GM21528 (cell line): ENCODE data around the gene METAP1D.
A peak's percentile ranks its signal among the peaks of the same experiment; 100 is the strongest.
"Not testable (repeated sequence)": the region's sequence is repeated elsewhere in the genome, so short reads cannot be mapped to it uniquely, and the experiment has no call there.

ENCODE experiments used
- ATAC-seq: cut with Tn5 transposase; IDR thresholded peaks from one replicate; pipeline ENCODE4 v1.9.1; 2021; ENCODE audit warnings: mild to moderate bottlenecking, moderate library complexity; ENCODE audit not compliant: unreplicated experiment, low FRiP score

METAP1D gene

GRCh38 chr2:171999604-172000469 lies at the start of gene METAP1D:
Gene METAP1D (plus strand): TSS chr2:171999953. CDS start chr2:171999970, 17 bp downstream.
- peak; percentile 94 for ATAC-seq

DNA sequence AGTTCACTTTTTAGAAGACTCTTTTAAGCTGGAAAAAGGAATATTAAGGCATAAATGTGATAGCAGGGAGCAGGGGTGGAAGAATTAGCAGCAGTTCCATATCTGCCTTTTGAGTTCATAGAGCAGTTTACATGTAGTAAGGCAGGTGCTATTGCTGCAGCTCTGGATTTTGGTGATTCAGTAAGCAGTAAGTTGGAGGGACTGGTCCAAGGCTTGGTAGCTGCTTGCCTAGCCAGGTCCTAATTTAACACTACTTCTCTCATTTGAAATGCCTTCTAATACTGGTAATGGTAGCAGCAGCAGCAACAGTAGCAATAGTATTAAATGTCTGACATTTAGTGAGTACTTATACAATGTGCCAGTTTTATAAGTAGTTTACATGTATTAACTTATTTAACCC lies 47.5 kb upstream of the METAP1D start:
- no peak for ATAC-seq

GRCh38 chr2:171952748-171953147 lies 47.0 kb upstream of the METAP1D start:
- no peak for ATAC-seq

- no peak for ATAC-seq
These were observed 43.5 kb upstream of the METAP1D start for GRCh38 chr2:171956135-171956825.

GRCh38 chr2:171957061-171957460 lies 42.7 kb upstream of the METAP1D start:
- no peak for ATAC-seq

GRCh38 chr2:171958475-171958874 lies 41.3 kb upstream of the METAP1D start:
- ATAC-seq, result no peak

DNA sequence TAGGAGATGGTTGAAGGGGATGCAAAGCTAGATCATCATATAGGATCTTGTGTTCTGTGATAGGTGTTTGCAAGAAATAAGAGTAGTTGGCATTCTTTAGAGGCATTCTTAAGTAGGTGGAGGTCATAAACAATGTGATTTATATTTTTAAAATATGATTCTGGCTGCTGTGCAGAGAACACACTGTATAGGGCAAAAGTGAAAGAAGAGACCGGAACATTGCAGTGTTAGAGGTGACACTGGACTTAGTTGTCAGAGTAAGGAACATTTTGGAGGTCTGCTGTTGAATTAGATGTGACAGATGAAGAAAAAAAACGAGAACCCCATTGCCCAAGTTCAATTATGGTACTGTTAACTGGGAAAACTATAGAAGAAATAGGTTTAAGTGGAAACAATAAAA lies 39.8 kb upstream of the METAP1D start:
- ATAC-seq, result no peak

- no peak for ATAC-seq
These were observed 39.2 kb upstream of the METAP1D start for GRCh38 chr2:171960570-171960969.

- no peak for ATAC-seq
These were observed 36.6 kb upstream of the METAP1D start for GRCh38 chr2:171963198-171963597.

GRCh38 chr2:171964308-171964707 lies 35.4 kb upstream of the METAP1D start:
- ATAC-seq, result no peak

GRCh38 chr2:171965238-171965637 lies 34.5 kb upstream of the METAP1D start:
- ATAC-seq, result no peak

GRCh38 chr2:171965661-171966060 lies 34.1 kb upstream of the METAP1D start:
- ATAC-seq, result no peak

DNA sequence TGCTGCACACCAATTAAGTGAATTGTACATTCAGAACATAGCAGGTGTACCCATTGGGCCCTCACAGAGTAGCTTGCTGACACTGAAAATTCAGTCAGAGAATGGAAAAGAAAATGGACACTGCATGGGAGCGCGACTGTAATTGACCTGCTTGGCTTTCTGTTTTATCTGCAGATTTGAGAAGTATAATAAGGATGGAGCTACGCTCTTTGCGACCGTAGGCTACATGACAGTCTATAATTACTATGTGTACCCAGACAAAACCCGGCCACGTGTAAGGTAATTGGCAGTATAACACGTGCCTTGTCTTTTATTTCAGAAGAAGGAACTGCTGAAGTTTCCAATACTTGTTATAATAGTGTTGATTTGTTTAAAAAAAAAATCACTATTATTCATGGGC lies 33.5 kb upstream of the METAP1D start:
- no peak for ATAC-seq

DNA sequence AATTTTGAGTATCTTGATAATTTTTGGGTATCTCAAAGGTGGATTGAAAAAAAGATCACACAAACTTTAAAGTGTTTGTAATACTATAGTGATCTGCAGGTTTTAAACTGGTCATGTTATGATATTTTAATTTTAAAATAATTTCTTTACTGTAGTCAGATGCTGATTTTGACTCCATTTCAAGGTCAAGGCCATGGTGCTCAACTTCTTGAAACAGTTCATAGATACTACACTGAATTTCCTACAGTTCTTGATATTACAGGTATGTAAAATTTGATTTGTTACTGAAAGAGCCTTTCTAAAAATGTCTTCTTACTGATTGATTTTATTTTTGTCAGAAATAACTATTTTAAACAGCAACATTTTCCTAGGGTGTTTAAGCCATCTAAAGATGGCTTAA lies 33.1 kb upstream of the METAP1D start:
- no peak for ATAC-seq

DNA sequence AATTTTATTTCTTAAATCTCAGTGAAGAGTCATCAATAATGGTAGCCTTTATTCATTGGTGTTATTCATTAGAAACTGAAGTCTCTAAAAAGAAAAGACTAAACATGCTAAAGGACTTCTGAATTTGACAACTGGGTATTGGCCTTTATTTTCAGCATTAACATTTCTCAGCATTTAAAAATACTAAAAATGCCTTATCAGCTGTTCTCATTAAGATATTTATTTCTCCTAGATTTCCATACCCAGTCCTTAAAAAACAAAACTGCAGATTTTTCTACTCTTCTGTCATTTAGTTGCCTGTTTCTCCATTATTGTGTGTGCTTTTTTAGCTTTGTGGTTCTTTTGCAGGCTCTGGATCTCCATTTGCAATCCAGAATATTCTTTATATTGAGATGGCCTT lies 31.2 kb upstream of the METAP1D start:
- no peak for ATAC-seq

DNA sequence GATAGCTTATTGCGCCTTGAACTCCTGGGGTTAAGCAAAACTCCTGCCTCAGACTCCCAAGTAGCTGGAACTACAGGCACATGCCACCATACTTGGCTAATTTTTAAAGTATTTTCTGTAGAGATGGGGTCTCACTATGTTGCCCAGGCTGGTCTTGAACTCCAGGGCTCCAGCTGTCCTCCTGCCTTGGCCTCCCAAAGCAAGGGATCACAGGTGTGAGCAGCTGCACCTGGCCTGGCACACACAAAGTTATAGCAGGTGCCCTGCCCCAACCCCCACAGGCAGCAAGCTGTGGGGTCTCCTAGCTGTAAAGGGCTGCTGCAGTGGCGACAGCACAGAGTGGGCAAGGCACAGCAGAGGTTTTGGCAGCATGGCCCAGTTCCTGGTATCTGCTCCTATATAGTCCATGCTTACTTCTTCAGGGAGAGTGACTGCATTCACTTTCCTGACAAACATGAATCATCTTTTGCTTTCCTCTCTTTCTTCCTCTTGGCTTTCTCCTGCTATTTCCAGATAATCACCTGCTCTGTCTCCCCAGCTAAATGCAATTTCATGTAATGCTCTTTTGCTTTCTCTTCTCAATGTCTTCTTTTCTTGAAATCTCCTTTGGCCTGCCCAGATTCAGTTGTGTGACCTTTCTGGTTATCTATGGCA lies 27.3 kb upstream of the METAP1D start:
- no peak for ATAC-seq

DNA sequence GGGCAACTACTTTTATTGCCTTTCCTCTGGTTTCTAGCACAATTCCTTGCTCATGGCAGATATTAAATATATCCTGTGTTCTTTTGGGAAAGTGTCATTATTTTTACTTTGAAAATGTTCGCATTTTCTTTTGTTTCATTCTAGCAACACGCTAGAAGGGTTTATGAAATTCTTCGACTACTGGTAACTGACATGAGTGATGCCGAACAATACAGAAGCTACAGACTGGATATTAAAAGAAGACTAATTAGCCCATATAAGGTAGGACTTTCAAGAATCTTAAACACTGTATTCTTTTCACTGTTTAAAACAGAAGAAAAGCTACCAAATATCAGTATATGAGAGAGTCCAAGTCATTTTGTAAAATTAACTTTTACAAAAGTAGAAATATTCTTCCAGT lies 20.6 kb upstream of the METAP1D start:
- ATAC-seq, result no peak

- ATAC-seq, result not testable (repeated sequence)
These were observed 15.8 kb upstream of the METAP1D start for GRCh38 chr2:171983924-171984323.

- ATAC-seq, result no peak
These were observed 14.7 kb upstream of the METAP1D start for GRCh38 chr2:171985076-171985475.

- ATAC-seq, result no peak
These were observed 13.0 kb upstream of the METAP1D start for GRCh38 chr2:171986778-171987177.

- no peak for ATAC-seq
These were observed 8.7 kb upstream of the METAP1D start for GRCh38 chr2:171991027-171991426.
